Activated B cell treated with CpG ODN at 0.5 μM for 24 hours (primary cell): ENCODE results near the gene FAM98C. TPM values are rescaled to one million over a fixed set of nuclear protein-coding genes. Genes with fewer than 3 reads are reported as not detected.

Experiments used
- ATAC-seq: fragments of 200-7000 bp; cut with Tn5 transposase; one replicate; pipeline ENCODE4 v1.10.0; 2021; ENCODE audit warnings: low read depth, mild to moderate bottlenecking, moderate library complexity
- CTCF ChIA-PET: fragments of 350-600 bp; sonication (Branson Sonifier 250); formaldehyde crosslinking; loops from one replicate; lab custom pipeline; 2021; ENCODE audit warnings: antibody characterized with exemption; lab: Charles Lee
- POLR2A ChIA-PET: fragments of 350-600 bp; sonication (Branson Sonifier 250); formaldehyde crosslinking; loops from one replicate; lab custom pipeline; 2021; ENCODE audit warnings: antibody characterized with exemption; lab: Charles Lee
- DNase-seq: peaks from one replicate; pipeline ENCODE4 v3.0.0; 2022
- H3K27ac Mint-ChIP-seq: one replicate; pipeline ENCODE4 v1.8.0; 2020; ENCODE audit warnings: mixed read lengths
- H3K27me3 Mint-ChIP-seq: one replicate; pipeline ENCODE4 v1.8.0; 2021; ENCODE audit warnings: mixed read lengths
- H3K36me3 Mint-ChIP-seq: one replicate; pipeline ENCODE4 v1.8.0; 2021; ENCODE audit warnings: low read depth, mixed read lengths
- H3K4me1 Mint-ChIP-seq: one replicate; pipeline ENCODE4 v1.8.0; 2021; ENCODE audit warnings: mixed read lengths
- H3K4me3 Mint-ChIP-seq: one replicate; pipeline ENCODE4 v1.8.0; 2020; ENCODE audit warnings: mild to moderate bottlenecking, mixed read lengths
- H3K9me3 Mint-ChIP-seq: one replicate; pipeline ENCODE4 v1.8.0; 2020; ENCODE audit warnings: mixed read lengths
- CTCF ChIP-seq: fragments of 200-600 bp; IDR thresholded peaks from one replicate; pipeline ENCODE4 v1.8.0; 2022; ENCODE audit warnings: antibody characterized with exemption, mild to moderate bottlenecking
- intact Hi-C: fragments of 100-400 bp; cut with micrococcal nuclease; formaldehyde crosslinking; loops from one replicate; pipeline ENCODE4 v1.15.1; 2024
- total RNA-seq: library from RNA; stranded (reverse); gene quantifications from 2 replicates; pipeline ENCODE4 v1.2.3, GENCODE V29; 2022

The FAM98C gene
- total RNA-seq, 1 donor from 2014 or later, result 40.0 TPM

GRCh38 chr19:38457202-38457601 lies 54.3 kb downstream of the FAM98C start:
- Mint-ChIP-seq H3K9me3 (no peaks in the 10 kb centered on the region), H3K4me1 (no peaks in the 10 kb centered on the region), H3K4me3 (no peak overlapping the region), H3K27ac (no peak overlapping the region), H3K27me3 (peaks cover 18% of the 10 kb centered on the region), H3K36me3 (no peaks in the 10 kb centered on the region)
- POLR2A ChIA-PET, result no interaction called here
- no peak for DNase-seq
- intact Hi-C loops, result no loop called here
- no peak for ATAC-seq
- CTCF ChIA-PET, result no interaction called here
- no peak for TF ChIP-seq CTCF

GRCh38 chr19:38457690-38458405 lies 55.0 kb downstream of the FAM98C start:
- POLR2A ChIA-PET, result no interaction called here
- H3K4me1 Mint-ChIP-seq, result no peaks in the 10 kb centered on the region
- TF ChIP-seq CTCF, result no peak
- no peaks in the 10 kb centered on the region for H3K9me3 Mint-ChIP-seq
- CTCF ChIA-PET, result no interaction called here
- H3K27ac Mint-ChIP-seq, result no peak overlapping the region
- H3K4me3 Mint-ChIP-seq, result no peak overlapping the region
- intact Hi-C loops, result no loop called here
- DNase-seq, result no peak
- no peak for ATAC-seq
- H3K27me3 Mint-ChIP-seq, result peaks cover 22% of the 10 kb centered on the region
- no peaks in the 10 kb centered on the region for H3K36me3 Mint-ChIP-seq

Other genes with a start within 250 kb of the FAM98C start
- gene DPF1, start 178.9 kb upstream of the FAM98C start, total RNA-seq, result not detected in 2 replicates
- 17.2 and 17.4 TPM in 2 replicates for gene PPP1R14A, start 146.7 kb upstream of the FAM98C start, total RNA-seq
- gene SPINT2, start 138.5 kb upstream of the FAM98C start, total RNA-seq, result 70.3 and 73.4 TPM in 2 replicates
- gene C19orf33, start 98.8 kb upstream of the FAM98C start, total RNA-seq, result 0.58 TPM in 1 of 2 replicates, not detected in the other
- gene YIF1B, start 87.1 kb upstream of the FAM98C start, total RNA-seq, result 28.7 and 30.1 TPM in 2 replicates
- 3.2 and 4.7 TPM in 2 replicates for gene KCNK6, start 83.2 kb upstream of the FAM98C start, total RNA-seq
- gene CATSPERG, start 67.3 kb upstream of the FAM98C start, total RNA-seq, result 11.8 and 22.8 TPM in 2 replicates
- 134 and 138 TPM in 2 replicates for gene PSMD8, start 28.5 kb upstream of the FAM98C start, total RNA-seq
- gene GGN, start 15.1 kb upstream of the FAM98C start, total RNA-seq, result 0.22 and 1.2 TPM in 2 replicates
- 0.44 and 2.4 TPM in 2 replicates for gene SPRED3, start 14.4 kb upstream of the FAM98C start, total RNA-seq
- 3.2 and 3.6 TPM in 2 replicates for gene RASGRP4, start 23.1 kb downstream of the FAM98C start, total RNA-seq
- 4.1 and 5.1 TPM in 2 replicates for gene RYR1, start 30.6 kb downstream of the FAM98C start, total RNA-seq
- 379 and 388 TPM in 2 replicates for gene MAP4K1, start 214.9 kb downstream of the FAM98C start, total RNA-seq
- 344 and 385 TPM in 2 replicates for gene EIF3K, start 216.1 kb downstream of the FAM98C start, total RNA-seq
- 197 and 198 TPM in 2 replicates for gene ACTN4, start 244.6 kb downstream of the FAM98C start, total RNA-seq